ENCODE data around the gene ABCC4.

ABCC4 gene

GRCh38 chr13:95038949-95039348, 262.3 kb downstream of the ABCC4 start:
- H3K9me3 Mint-ChIP-seq: no peaks in the 10 kb centered on the region
- no peak for DNase-seq (ENCODE audit: low spot score in 2 of 2)
- H3K4me1 Mint-ChIP-seq: no peaks in the 10 kb centered on the region
- no peak overlapping the region for H3K4me3 Mint-ChIP-seq
- ATAC-seq: no peak
- peaks cover 18% of the 10 kb centered on the region for H3K36me3 Mint-ChIP-seq
- no peak overlapping the region for H3K27ac Mint-ChIP-seq

GRCh38 chr13:95035311-95036109, 265.7 kb downstream of the ABCC4 start:
- H3K4me1 Mint-ChIP-seq: no peaks in the 10 kb centered on the region
- H3K9me3 Mint-ChIP-seq: no peaks in the 10 kb centered on the region
- peaks cover 16% of the 10 kb centered on the region for H3K36me3 Mint-ChIP-seq
- no peak overlapping the region for H3K27ac Mint-ChIP-seq
- ATAC-seq (no peak), DNase-seq (ENCODE audit: low spot score in 2 of 2) (no peak)
- no peak overlapping the region for H3K4me3 Mint-ChIP-seq

GRCh38 chr13:95033890-95034289, 267.4 kb downstream of the ABCC4 start:
- no peak for DNase-seq (ENCODE audit: low spot score in 2 of 2)
- Mint-ChIP-seq H3K4me1 (no peaks in the 10 kb centered on the region), H3K27ac (no peak overlapping the region), H3K4me3 (no peak overlapping the region), H3K9me3 (no peaks in the 10 kb centered on the region), H3K36me3 (peaks cover 16% of the 10 kb centered on the region)
- ATAC-seq: no peak

GRCh38 chr13:95032121-95032520, 269.1 kb downstream of the ABCC4 start:
- no peak overlapping the region for H3K27ac Mint-ChIP-seq
- H3K36me3 Mint-ChIP-seq: peaks cover 9% of the 10 kb centered on the region
- ATAC-seq (no peak), DNase-seq (ENCODE audit: low spot score in 2 of 2) (no peak)
- no peaks in the 10 kb centered on the region for H3K4me1 Mint-ChIP-seq
- H3K4me3 Mint-ChIP-seq: no peak overlapping the region
- H3K9me3 Mint-ChIP-seq: peaks cover 3% of the 10 kb centered on the region

GRCh38 chr13:95030821-95031343, 270.4 kb downstream of the ABCC4 start:
- H3K4me3 Mint-ChIP-seq: no peak overlapping the region
- no peak overlapping the region for H3K27ac Mint-ChIP-seq
- H3K9me3 Mint-ChIP-seq: peaks cover 3% of the 10 kb centered on the region
- ATAC-seq (no peak), DNase-seq (ENCODE audit: low spot score in 2 of 2) (no peak)
- peaks cover 9% of the 10 kb centered on the region for H3K36me3 Mint-ChIP-seq
- no peaks in the 10 kb centered on the region for H3K4me1 Mint-ChIP-seq

- no peak overlapping the region for H3K4me3 Mint-ChIP-seq
- H3K4me1 Mint-ChIP-seq: no peaks in the 10 kb centered on the region
- H3K9me3 Mint-ChIP-seq: peaks cover 3% of the 10 kb centered on the region
- no peak for ATAC-seq
- no peaks in the 10 kb centered on the region for H3K36me3 Mint-ChIP-seq
- no peak for DNase-seq (ENCODE audit: low spot score in 2 of 2)
- no peak overlapping the region for H3K27ac Mint-ChIP-seq
Observed at GRCh38 chr13:95027638-95028037, 273.6 kb downstream of the ABCC4 start.

- no peak overlapping the region for H3K4me3 Mint-ChIP-seq
- no peaks in the 10 kb centered on the region for H3K36me3 Mint-ChIP-seq
- peaks cover 3% of the 10 kb centered on the region for H3K9me3 Mint-ChIP-seq
- H3K27ac Mint-ChIP-seq: no peak overlapping the region
- DNase-seq (ENCODE audit: low spot score in 2 of 2) (no peak), ATAC-seq (no peak)
- H3K4me1 Mint-ChIP-seq: no peaks in the 10 kb centered on the region
Observed at GRCh38 chr13:95025116-95025515, 276.1 kb downstream of the ABCC4 start.

GRCh38 chr13:95023405-95023804, 277.8 kb downstream of the ABCC4 start:
- DNase-seq (ENCODE audit: low spot score in 2 of 2) (no peak), ATAC-seq (no peak)
- H3K4me1 Mint-ChIP-seq: no peaks in the 10 kb centered on the region
- H3K27ac Mint-ChIP-seq: no peak overlapping the region
- H3K4me3 Mint-ChIP-seq: no peak overlapping the region
- H3K9me3 Mint-ChIP-seq: peaks cover 3% of the 10 kb centered on the region
- H3K36me3 Mint-ChIP-seq: no peaks in the 10 kb centered on the region

GRCh38 chr13:95020298-95020987, 280.8 kb downstream of the ABCC4 start:
- DNase-seq (ENCODE audit: low spot score in 2 of 2): no peak
- H3K9me3 Mint-ChIP-seq: no peaks in the 10 kb centered on the region
- no peak for ATAC-seq
- no peaks in the 10 kb centered on the region for H3K4me1 Mint-ChIP-seq
- no peak overlapping the region for H3K27ac Mint-ChIP-seq
- no peaks in the 10 kb centered on the region for H3K36me3 Mint-ChIP-seq
- no peak overlapping the region for H3K4me3 Mint-ChIP-seq

GRCh38 chr13:95019886-95020285, 281.4 kb downstream of the ABCC4 start:
- DNase-seq (ENCODE audit: low spot score in 2 of 2) (no peak), ATAC-seq (no peak)
- H3K4me1 Mint-ChIP-seq: no peaks in the 10 kb centered on the region
- no peaks in the 10 kb centered on the region for H3K36me3 Mint-ChIP-seq
- no peak overlapping the region for H3K4me3 Mint-ChIP-seq
- no peak overlapping the region for H3K27ac Mint-ChIP-seq
- H3K9me3 Mint-ChIP-seq: no peaks in the 10 kb centered on the region

GRCh38 chr13:95007322-95007721, 293.9 kb downstream of the ABCC4 start:
- no peak overlapping the region for H3K4me3 Mint-ChIP-seq
- no peaks in the 10 kb centered on the region for H3K36me3 Mint-ChIP-seq
- no peak for DNase-seq (ENCODE audit: low spot score in 2 of 2)
- no peak for ATAC-seq
- no peak overlapping the region for H3K27ac Mint-ChIP-seq
- H3K4me1 Mint-ChIP-seq: no peaks in the 10 kb centered on the region
- no peaks in the 10 kb centered on the region for H3K9me3 Mint-ChIP-seq

- no peaks in the 10 kb centered on the region for H3K9me3 Mint-ChIP-seq
- H3K4me3 Mint-ChIP-seq: no peak overlapping the region
- H3K36me3 Mint-ChIP-seq: no peaks in the 10 kb centered on the region
- no peaks in the 10 kb centered on the region for H3K4me1 Mint-ChIP-seq
- DNase-seq (ENCODE audit: low spot score in 2 of 2) (no peak), ATAC-seq (no peak)
- H3K27ac Mint-ChIP-seq: no peak overlapping the region
Observed at GRCh38 chr13:95005300-95005699, 296.0 kb downstream of the ABCC4 start.

GRCh38 chr13:95003019-95003813, 298.0 kb downstream of the ABCC4 start:
- no peaks in the 10 kb centered on the region for H3K4me1 Mint-ChIP-seq
- H3K36me3 Mint-ChIP-seq: no peaks in the 10 kb centered on the region
- DNase-seq (ENCODE audit: low spot score in 2 of 2): no peak
- no peak for ATAC-seq
- H3K4me3 Mint-ChIP-seq: no peak overlapping the region
- no peak overlapping the region for H3K27ac Mint-ChIP-seq
- no peaks in the 10 kb centered on the region for H3K9me3 Mint-ChIP-seq

GRCh38 chr13:95002126-95002525, 299.1 kb downstream of the ABCC4 start:
- Mint-ChIP-seq H3K36me3 (no peaks in the 10 kb centered on the region), H3K9me3 (no peaks in the 10 kb centered on the region), H3K4me3 (no peak overlapping the region), H3K4me1 (no peaks in the 10 kb centered on the region), H3K27ac (no peak overlapping the region)
- ATAC-seq (no peak), DNase-seq (ENCODE audit: low spot score in 2 of 2) (no peak)

GRCh38 chr13:94999871-95000270, 301.4 kb downstream of the ABCC4 start:
- DNase-seq (ENCODE audit: low spot score in 2 of 2): no peak
- H3K9me3 Mint-ChIP-seq: no peaks in the 10 kb centered on the region
- no peak for ATAC-seq
- no peak overlapping the region for H3K27ac Mint-ChIP-seq
- no peaks in the 10 kb centered on the region for H3K36me3 Mint-ChIP-seq
- no peak overlapping the region for H3K4me3 Mint-ChIP-seq
- no peaks in the 10 kb centered on the region for H3K4me1 Mint-ChIP-seq
